ENCODE measurements around the gene PPP1R37. TPM values are rescaled to one million over a fixed set of nuclear protein-coding genes. Genes with fewer than 3 reads are reported as not detected.
A peak's percentile ranks its signal among the peaks of the same experiment; 100 is the strongest.

The PPP1R37 gene
- total RNA-seq, 2 experiments from 2014 or later, result 10.2 to 10.3 TPM

GRCh38 chr19:45153339-45154063 lies 60.5 kb downstream of the PPP1R37 start:
- CTCF ChIA-PET, result interaction anchor here (1.1 to 1.7 kb wide), 2 partner anchors 11 to 24 kb away, joined by 3 to 4 read pairs; no protein-coding TSS in a partner anchor
- H3K36me3 Mint-ChIP-seq (ENCODE audit: low read depth), result peaks cover 4% of the 10 kb centered on the region
- intact Hi-C loops (cut with micrococcal nuclease), result loop anchor here (1.0 kb wide), 1 partner anchor 25 kb away; the partner anchor contains the start of genes BLOC1S3 and TRAPPC6A
- H3K4me1 Mint-ChIP-seq (ENCODE audit: low read depth), result peaks cover 18% of the 10 kb centered on the region
- DNase-seq, result peak; percentile 42
- peaks cover 27% of the 10 kb centered on the region for H3K27me3 Mint-ChIP-seq (ENCODE audit: low read depth)
- H3K4me3 Mint-ChIP-seq, result peak overlapping the region; percentile 36
- no peak overlapping the region for H3K27ac Mint-ChIP-seq
- H3K9me3 Mint-ChIP-seq, result no peaks in the 10 kb centered on the region

DNA sequence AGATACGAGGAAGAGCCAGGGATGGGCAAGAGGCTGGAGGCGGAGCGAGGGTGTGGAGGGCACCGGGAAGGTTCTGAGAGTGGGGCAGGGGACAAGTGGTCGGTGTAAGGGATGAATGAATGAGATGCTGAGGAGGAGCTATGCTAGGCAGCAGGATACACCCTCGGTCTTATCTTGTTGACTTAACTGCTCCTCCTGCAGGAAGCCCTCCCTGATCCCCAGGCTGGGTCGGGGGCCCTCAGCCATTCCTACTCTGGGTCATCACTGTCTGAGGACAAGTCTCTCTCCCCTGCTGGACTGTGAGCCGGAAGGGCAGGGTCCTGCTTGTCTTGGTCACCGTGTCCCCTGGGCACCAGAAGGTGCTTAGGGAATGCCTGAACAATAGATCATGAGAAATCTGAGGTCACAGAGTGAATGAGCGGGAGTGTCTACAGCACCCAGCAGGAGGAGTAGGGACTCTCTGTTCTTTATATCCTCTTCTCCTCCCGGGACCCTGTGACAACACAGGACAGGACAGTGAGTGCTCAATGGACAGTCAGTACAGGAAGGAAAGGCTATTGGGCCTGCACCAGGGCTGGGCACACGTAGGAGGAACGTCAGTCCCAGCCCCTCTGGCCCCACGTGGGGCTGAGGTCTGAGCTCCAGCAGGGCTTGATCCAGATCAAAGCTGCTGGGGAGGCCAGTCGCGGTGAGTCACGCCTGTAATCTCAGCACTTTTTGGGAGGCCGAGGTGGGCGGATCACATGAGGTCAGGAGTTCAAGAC lies 61.3 kb downstream of the PPP1R37 start:
- intact Hi-C loops (cut with micrococcal nuclease), result no loop called here
- Mint-ChIP-seq H3K4me3 (peak overlapping the region; percentile 36), H3K9me3 (no peaks in the 10 kb centered on the region), H3K27ac (peak overlapping the region; percentile 65), H3K27me3 (ENCODE audit: low read depth) (peaks cover 27% of the 10 kb centered on the region), H3K4me1 (ENCODE audit: low read depth) (peaks cover 16% of the 10 kb centered on the region), H3K36me3 (ENCODE audit: low read depth) (peaks cover 4% of the 10 kb centered on the region)
- DNase-seq, result no peak
- CTCF ChIA-PET, result interaction anchor here (1.1 kb wide), 1 partner anchor 23 kb away, joined by 3 read pairs; no protein-coding TSS in a partner anchor

DNA sequence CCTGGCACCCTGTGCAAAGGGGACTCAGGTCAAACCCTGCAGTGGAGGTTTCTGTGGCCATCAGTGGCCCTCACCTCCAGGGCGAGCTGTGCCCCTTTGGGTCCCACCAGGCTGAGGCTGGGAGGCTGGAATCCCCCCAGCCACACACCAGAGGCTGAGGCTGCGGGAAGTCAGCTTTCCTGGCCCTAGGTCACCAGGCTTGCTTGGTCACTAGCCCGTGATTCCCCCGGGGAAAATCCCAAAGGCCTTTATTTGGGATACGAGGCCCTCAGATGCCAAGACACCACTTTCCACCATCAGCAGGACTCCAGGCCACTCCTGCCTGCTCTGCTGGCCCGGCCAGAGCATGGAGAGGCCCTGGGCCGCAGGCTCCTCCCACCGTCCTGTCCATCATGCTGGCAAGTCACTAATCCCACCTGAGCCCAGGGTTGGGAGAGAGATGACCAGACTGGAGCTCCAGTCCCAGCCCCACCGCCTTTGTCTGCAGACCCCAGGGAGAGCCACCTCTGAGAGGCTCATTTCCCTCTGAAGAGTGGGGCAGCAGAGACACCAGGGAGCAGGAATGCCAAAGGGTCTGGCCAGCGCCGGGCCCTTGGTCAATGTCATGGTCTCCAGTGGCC lies 63.1 kb downstream of the PPP1R37 start:
- Mint-ChIP-seq H3K4me1 (ENCODE audit: low read depth) (peaks cover 16% of the 10 kb centered on the region), H3K4me3 (no peak overlapping the region), H3K9me3 (no peaks in the 10 kb centered on the region), H3K27ac (no peak overlapping the region), H3K36me3 (ENCODE audit: low read depth) (peaks cover 4% of the 10 kb centered on the region), H3K27me3 (ENCODE audit: low read depth) (peaks cover 27% of the 10 kb centered on the region)
- DNase-seq, result no peak
- CTCF ChIA-PET, result no interaction called here
- intact Hi-C loops (cut with micrococcal nuclease), result no loop called here

- peaks cover 24% of the 10 kb centered on the region for H3K27me3 Mint-ChIP-seq (ENCODE audit: low read depth)
- H3K36me3 Mint-ChIP-seq (ENCODE audit: low read depth), result peaks cover 2% of the 10 kb centered on the region
- DNase-seq, result no peak
- CTCF ChIA-PET, result no interaction called here
- H3K27ac Mint-ChIP-seq, result no peak overlapping the region
- H3K4me3 Mint-ChIP-seq, result no peak overlapping the region
- no peaks in the 10 kb centered on the region for H3K9me3 Mint-ChIP-seq
- peaks cover 14% of the 10 kb centered on the region for H3K4me1 Mint-ChIP-seq (ENCODE audit: low read depth)
- intact Hi-C loops (cut with micrococcal nuclease), result no loop called here
These were observed 63.8 kb downstream of the PPP1R37 start for GRCh38 chr19:45156751-45157150.

DNA sequence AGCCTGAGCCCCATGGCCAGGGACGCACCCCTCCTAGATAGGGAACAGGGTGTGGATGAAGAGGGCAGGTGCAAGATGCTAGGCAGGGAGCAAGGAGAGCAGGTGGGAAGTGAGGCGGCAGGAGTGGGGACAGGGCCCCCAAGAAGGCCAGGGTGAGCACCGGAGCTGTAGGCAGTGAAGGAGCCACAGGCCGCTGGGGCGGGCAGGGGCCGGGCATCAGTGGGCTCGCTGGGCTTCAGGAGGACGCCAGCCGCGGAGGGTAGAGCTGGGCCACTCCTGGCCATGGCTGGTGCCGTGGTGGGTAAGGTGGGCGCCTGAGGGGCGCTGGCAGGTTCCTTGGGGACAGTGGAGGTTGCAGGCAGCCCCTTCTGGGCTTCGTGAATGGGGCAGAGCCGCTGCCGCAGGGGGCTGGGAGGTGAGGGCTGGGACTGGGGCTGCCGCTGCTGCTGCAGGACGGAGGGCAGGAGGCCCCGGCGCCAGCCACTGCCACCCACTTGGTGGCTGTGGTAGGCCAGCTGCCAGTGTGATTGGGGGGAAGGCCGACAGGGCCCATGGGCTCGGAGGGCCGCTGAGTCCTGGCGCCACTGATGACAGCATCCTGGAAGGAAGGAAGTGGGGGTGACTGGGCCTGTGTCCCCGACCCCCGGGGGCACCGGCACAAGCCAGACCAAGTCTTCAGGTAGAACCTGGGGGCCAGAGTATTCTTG lies 65.7 kb downstream of the PPP1R37 start:
- CTCF ChIA-PET, result no interaction called here
- H3K36me3 Mint-ChIP-seq (ENCODE audit: low read depth), result no peaks in the 10 kb centered on the region
- H3K4me1 Mint-ChIP-seq (ENCODE audit: low read depth), result peaks cover 10% of the 10 kb centered on the region
- DNase-seq, result no peak
- H3K4me3 Mint-ChIP-seq, result no peak overlapping the region
- peaks cover 16% of the 10 kb centered on the region for H3K27me3 Mint-ChIP-seq (ENCODE audit: low read depth)
- no peaks in the 10 kb centered on the region for H3K9me3 Mint-ChIP-seq
- no peak overlapping the region for H3K27ac Mint-ChIP-seq
- intact Hi-C loops (cut with micrococcal nuclease), result no loop called here

DNA sequence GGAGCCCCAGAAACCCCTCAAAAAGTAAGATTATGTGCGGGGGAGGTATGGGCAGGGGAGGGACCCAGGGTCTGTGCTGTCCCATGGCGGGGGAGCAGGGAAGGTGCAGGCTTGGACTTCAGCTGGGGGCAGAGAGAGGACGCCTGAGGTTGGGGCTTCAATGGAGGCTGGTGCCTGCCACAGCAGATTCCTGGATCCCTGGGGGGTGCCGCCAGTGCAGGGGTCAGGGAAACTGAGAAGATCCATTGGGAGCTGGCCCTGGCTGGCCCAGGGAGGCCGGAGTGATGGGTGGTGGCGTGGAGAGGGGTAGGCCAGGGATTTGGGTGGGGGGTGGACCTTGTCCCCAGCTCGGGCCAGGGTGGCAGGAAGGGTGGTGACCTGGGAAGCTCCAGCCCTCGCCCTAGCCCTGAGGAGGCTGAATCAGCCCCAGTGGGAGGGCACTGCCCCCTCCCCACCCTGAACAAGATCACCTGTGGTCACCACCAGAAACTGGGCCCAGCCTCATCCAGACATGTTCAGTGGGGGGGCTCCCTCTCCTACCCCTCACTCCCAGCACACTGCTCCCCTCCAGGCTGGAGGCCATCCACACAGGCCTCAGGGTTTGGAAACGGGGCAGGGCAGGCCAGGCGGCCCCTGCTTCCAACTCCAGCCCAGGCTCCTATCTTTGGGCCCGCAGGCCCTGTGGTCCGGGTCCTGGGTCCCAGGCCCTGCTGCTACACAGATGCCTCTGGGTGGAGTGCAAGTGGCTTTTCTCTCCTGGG lies 66.4 kb downstream of the PPP1R37 start:
- no peak overlapping the region for H3K27ac Mint-ChIP-seq
- H3K4me3 Mint-ChIP-seq, result no peak overlapping the region
- intact Hi-C loops (cut with micrococcal nuclease), result no loop called here
- CTCF ChIA-PET, result no interaction called here
- peaks cover 10% of the 10 kb centered on the region for H3K27me3 Mint-ChIP-seq (ENCODE audit: low read depth)
- H3K4me1 Mint-ChIP-seq (ENCODE audit: low read depth), result peaks cover 10% of the 10 kb centered on the region
- H3K36me3 Mint-ChIP-seq (ENCODE audit: low read depth), result no peaks in the 10 kb centered on the region
- no peaks in the 10 kb centered on the region for H3K9me3 Mint-ChIP-seq
- no peak for DNase-seq

DNA sequence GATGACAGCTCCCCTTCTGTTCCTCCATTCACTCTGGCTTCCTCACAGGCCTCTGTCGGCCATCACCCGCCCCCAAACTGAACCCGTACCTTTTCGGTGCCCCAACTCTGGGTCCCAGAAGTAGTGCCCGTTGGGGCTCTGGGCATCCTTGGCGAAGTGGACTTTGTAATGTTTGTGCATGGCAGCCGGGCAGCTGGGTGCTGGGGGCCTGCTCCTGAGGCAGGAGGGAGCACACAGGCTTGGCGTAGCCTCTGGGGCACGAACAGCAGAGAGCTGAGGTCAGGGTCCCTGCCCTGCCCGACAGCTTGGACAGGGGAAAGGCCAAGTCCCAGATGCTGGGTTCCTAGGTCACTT lies 67.0 kb downstream of the PPP1R37 start:
- H3K27ac Mint-ChIP-seq, result no peak overlapping the region
- CTCF ChIA-PET, result no interaction called here
- intact Hi-C loops (cut with micrococcal nuclease), result no loop called here
- no peaks in the 10 kb centered on the region for H3K9me3 Mint-ChIP-seq
- H3K36me3 Mint-ChIP-seq (ENCODE audit: low read depth), result no peaks in the 10 kb centered on the region
- no peak for DNase-seq
- H3K27me3 Mint-ChIP-seq (ENCODE audit: low read depth), result peaks cover 8% of the 10 kb centered on the region
- peaks cover 12% of the 10 kb centered on the region for H3K4me1 Mint-ChIP-seq (ENCODE audit: low read depth)
- no peak overlapping the region for H3K4me3 Mint-ChIP-seq

- H3K27me3 Mint-ChIP-seq (ENCODE audit: low read depth), result peaks cover 5% of the 10 kb centered on the region
- H3K4me1 Mint-ChIP-seq (ENCODE audit: low read depth), result peaks cover 14% of the 10 kb centered on the region
- no peak for DNase-seq
- CTCF ChIA-PET, result no interaction called here
- intact Hi-C loops (cut with micrococcal nuclease), result no loop called here
- no peak within 1 kb of the TSS for H3K27ac Mint-ChIP-seq
- no peaks in the 10 kb centered on the region for H3K9me3 Mint-ChIP-seq
- H3K36me3 Mint-ChIP-seq (ENCODE audit: low read depth), result no peaks in the 10 kb centered on the region
- no peak within 1 kb of the TSS for H3K4me3 Mint-ChIP-seq
These were observed 68.1 kb downstream of the PPP1R37 start, which contains the start of gene NKPD1 for GRCh38 chr19:45160870-45161737. NKPD1 (minus strand) TSS chr19:45160982; CDS start chr19:45160150, 832 bp downstream.

DNA sequence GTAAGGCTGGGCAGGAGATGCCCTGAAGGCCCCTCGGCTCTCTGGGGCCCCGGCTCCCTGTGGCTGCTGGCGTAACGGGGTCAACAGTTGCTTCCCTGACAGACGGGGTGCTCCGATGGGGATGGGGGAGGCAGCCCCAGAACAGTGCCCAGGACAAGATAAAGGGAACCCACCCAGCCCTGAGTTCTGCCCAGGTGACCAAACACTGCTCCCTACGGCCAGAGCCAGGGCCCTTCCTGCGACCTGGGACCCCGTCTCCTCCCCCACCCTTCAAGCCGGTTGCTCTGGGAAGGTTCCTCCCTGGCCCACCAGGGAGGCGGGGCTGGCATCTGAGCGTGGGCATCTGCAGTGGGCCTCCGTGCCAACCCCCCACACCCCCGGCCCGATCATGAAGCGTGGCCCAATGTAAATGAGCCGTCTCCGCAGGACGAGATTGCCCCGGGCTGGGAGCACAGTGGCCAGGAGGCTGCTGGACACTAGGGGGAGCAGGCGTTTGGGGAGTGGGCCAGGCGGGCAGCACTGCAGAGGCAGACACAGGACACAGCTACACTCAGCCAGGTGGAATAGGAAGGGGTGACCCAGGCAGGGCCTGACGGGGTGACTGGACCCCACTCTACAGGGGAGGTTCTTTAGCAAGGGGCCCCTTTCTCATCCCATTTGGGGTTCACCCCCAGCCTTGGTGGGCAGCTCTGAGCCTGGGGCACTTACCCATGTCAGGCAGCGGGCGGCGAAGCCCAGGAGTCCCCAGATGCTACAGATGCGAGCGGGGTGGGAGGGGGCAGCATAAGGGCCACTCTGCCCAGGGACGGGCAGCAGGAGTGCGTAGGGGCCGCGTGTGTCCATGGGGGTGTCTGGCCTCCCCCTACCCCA lies 69.0 kb downstream of the PPP1R37 start:
- no peaks in the 10 kb centered on the region for H3K9me3 Mint-ChIP-seq
- intact Hi-C loops (cut with micrococcal nuclease), result no loop called here
- peaks cover 14% of the 10 kb centered on the region for H3K4me1 Mint-ChIP-seq (ENCODE audit: low read depth)
- no peaks in the 10 kb centered on the region for H3K36me3 Mint-ChIP-seq (ENCODE audit: low read depth)
- CTCF ChIA-PET, result no interaction called here
- H3K27ac Mint-ChIP-seq, result no peak overlapping the region
- no peak overlapping the region for H3K4me3 Mint-ChIP-seq
- DNase-seq, result no peak
- peaks cover 3% of the 10 kb centered on the region for H3K27me3 Mint-ChIP-seq (ENCODE audit: low read depth)

GRCh38 chr19:45162608-45163143 lies 69.7 kb downstream of the PPP1R37 start:
- H3K27me3 Mint-ChIP-seq (ENCODE audit: low read depth), result no peaks in the 10 kb centered on the region
- CTCF ChIA-PET, result no interaction called here
- no peaks in the 10 kb centered on the region for H3K36me3 Mint-ChIP-seq (ENCODE audit: low read depth)
- H3K9me3 Mint-ChIP-seq, result no peaks in the 10 kb centered on the region
- H3K4me1 Mint-ChIP-seq (ENCODE audit: low read depth), result peaks cover 14% of the 10 kb centered on the region
- no peak overlapping the region for H3K4me3 Mint-ChIP-seq
- intact Hi-C loops (cut with micrococcal nuclease), result no loop called here
- no peak overlapping the region for H3K27ac Mint-ChIP-seq
- no peak for DNase-seq
